Thoracic aorta (tissue), 2 donors: Measurements from ENCODE around the gene VRK1. TPM values are rescaled to one million over a fixed set of nuclear protein-coding genes. Genes with fewer than 3 reads are reported as not detected.

Source experiments
- ATAC-seq: fragments of 150-250 bp; one replicate; pipeline ENCODE4 v1.8.0; 2017; ENCODE audit warnings: low read depth; ENCODE audit not compliant: insufficient number of reproducible peaks, low FRiP score
- DNase-seq: peaks from one replicate; pipeline ENCODE4 v3.0.0-alpha.2; 2020; ENCODE audit warnings: low spot score
- H3K27ac ChIP-seq, 2 donors: fragments of 200-600 bp; sonication (generic); 1 replicate in 1 of 2; 2 replicates in 1 of 2; pipeline ENCODE4 v1.5.1; 2016; ENCODE audit warnings: mild to moderate bottlenecking in 2 of 2, moderate library complexity in 2 of 2
- H3K27me3 ChIP-seq: fragments of 200-600 bp; sonication (generic); replicated peaks from 2 replicates; pipeline ENCODE4 v1.6.0; 2016; ENCODE audit warnings: mild to moderate bottlenecking; ENCODE audit not compliant: insufficient read depth
- H3K36me3 ChIP-seq: fragments of 200-600 bp; sonication (generic); one replicate; pipeline ENCODE4 v1.5.1; 2016
- H3K4me1 ChIP-seq, 2 donors: fragments of 200-600 bp; sonication (generic); 1 replicate in 1 of 2; 2 replicates in 1 of 2; pipeline versions ENCODE4 v1.5.1 to v1.6.0; 2016; ENCODE audit warnings: low read depth in 2 of 2, mild to moderate bottlenecking in 1 of 2; ENCODE audit not compliant: control insufficient read depth in 1 of 2
- H3K4me3 ChIP-seq: fragments of 200-600 bp; sonication (generic); 2 replicates; pipeline ENCODE4 v1.5.1; 2016; ENCODE audit warnings: mild to moderate bottlenecking
- H3K9me3 ChIP-seq: fragments of 200-600 bp; sonication (generic); 2 replicates; pipeline ENCODE4 v1.5.1; 2016
- CTCF ChIP-seq: fragments of 200-600 bp; sonication (generic); IDR thresholded peaks from one replicate; pipeline ENCODE4 v1.5.1; 2019; ENCODE audit warnings: antibody characterized with exemption
- total RNA-seq, 2 donors: library from RNA; depleted of rRNA; stranded (reverse); fragments of >200 nt; gene quantifications; one replicate each; pipeline versions ENCODE4 v1.1.0 to v1.2.3, GENCODE V29; 2016

The VRK1 gene
- total RNA-seq, 2 donors from 2014 or later: 3.0 to 4.9 TPM

- no peak for TF ChIP-seq CTCF
- ATAC-seq: no peak
- no peak for DNase-seq
Measured at GRCh38 chr14:96928779-96929380, 131.7 kb downstream of the VRK1 start.

GRCh38 chr14:96929950-96930349, 132.8 kb downstream of the VRK1 start:
- H3K27ac ChIP-seq: no peak overlapping the region

More at GRCh38 chr14:96928779-96929380, 131.7 kb downstream of the VRK1 start:
- H3K4me1 ChIP-seq: no peaks in the 10 kb centered on the region
- no peaks in the 10 kb centered on the region for H3K9me3 ChIP-seq
- H3K36me3 ChIP-seq: no peaks in the 10 kb centered on the region
- H3K4me3 ChIP-seq: no peak overlapping the region
- H3K27ac ChIP-seq: no peak overlapping the region
- H3K27me3 ChIP-seq: no peaks in the 10 kb centered on the region

GRCh38 chr14:96930526-96930925, 133.3 kb downstream of the VRK1 start:
- H3K9me3 ChIP-seq: no peaks in the 10 kb centered on the region
- no peaks in the 10 kb centered on the region for H3K4me1 ChIP-seq
- no peak for DNase-seq
- ATAC-seq: no peak
- H3K36me3 ChIP-seq: no peaks in the 10 kb centered on the region
- no peak for TF ChIP-seq CTCF
- no peak overlapping the region for H3K4me3 ChIP-seq
- no peaks in the 10 kb centered on the region for H3K27me3 ChIP-seq
- H3K27ac ChIP-seq: no peak overlapping the region

More at GRCh38 chr14:96929950-96930349, 132.8 kb downstream of the VRK1 start:
- no peaks in the 10 kb centered on the region for H3K27me3 ChIP-seq
- no peaks in the 10 kb centered on the region for H3K4me1 ChIP-seq
- H3K4me3 ChIP-seq: no peak overlapping the region
- ATAC-seq: no peak
- no peak for TF ChIP-seq CTCF
- no peak for DNase-seq
- no peaks in the 10 kb centered on the region for H3K9me3 ChIP-seq
- no peaks in the 10 kb centered on the region for H3K36me3 ChIP-seq
